Ishikawa (cell line): ENCODE data around the gene MED12L.

ENCODE experiments used
- CEBPB ChIP-seq: IDR thresholded peaks from 2 replicates; pipeline ENCODE4 v1.6.1; 2012
- CREB1 ChIP-seq: IDR thresholded peaks from 2 replicates; pipeline ENCODE4 v1.6.1; 2012; ENCODE audit warnings: low read depth
- EGR1 ChIP-seq: IDR thresholded peaks from 2 replicates; pipeline ENCODE4 v1.6.1; 2012
- EP300 ChIP-seq: IDR thresholded peaks from 2 replicates; pipeline ENCODE4 v1.6.1; 2012; ENCODE audit warnings: borderline replicate concordance
- FOXM1 ChIP-seq: IDR thresholded peaks from 2 replicates; pipeline ENCODE4 v1.6.1; 2012; ENCODE audit warnings: low read depth, borderline replicate concordance
- NFIC ChIP-seq: IDR thresholded peaks from 2 replicates; pipeline ENCODE4 v1.6.1; 2012
- RAD21 ChIP-seq: IDR thresholded peaks from 2 replicates; pipeline ENCODE4 v1.6.1; 2012; ENCODE audit warnings: low read depth
- TAF1 ChIP-seq: IDR thresholded peaks from 2 replicates; pipeline ENCODE4 v1.6.1; 2012; ENCODE audit warnings: low read depth, mild to moderate bottlenecking
- TCF12 ChIP-seq: IDR thresholded peaks from 2 replicates; pipeline ENCODE4 v1.6.1; 2012; ENCODE audit warnings: low read depth
- TEAD4 ChIP-seq: IDR thresholded peaks from 2 replicates; pipeline ENCODE4 v1.6.1; 2012
- YY1 ChIP-seq: IDR thresholded peaks from 2 replicates; pipeline ENCODE4 v1.6.1; 2012; ENCODE audit warnings: low read depth
- ZBTB7A ChIP-seq: IDR thresholded peaks from 2 replicates; pipeline ENCODE4 v1.6.1; 2012; ENCODE audit warnings: low read depth
- TF ChIP-seq, protein P1 (sequence below): IDR thresholded peaks from 2 replicates; pipeline ENCODE4 v1.6.1; 2012
- TF ChIP-seq, protein P2 (sequence below): IDR thresholded peaks from 2 replicates; pipeline ENCODE4 v1.6.1; 2012
- TF ChIP-seq, protein P3 (sequence below): IDR thresholded peaks from 2 replicates; pipeline ENCODE4 v1.6.1; 2012; ENCODE audit warnings: low read depth, mild to moderate bottlenecking

MED12L gene

DNA sequence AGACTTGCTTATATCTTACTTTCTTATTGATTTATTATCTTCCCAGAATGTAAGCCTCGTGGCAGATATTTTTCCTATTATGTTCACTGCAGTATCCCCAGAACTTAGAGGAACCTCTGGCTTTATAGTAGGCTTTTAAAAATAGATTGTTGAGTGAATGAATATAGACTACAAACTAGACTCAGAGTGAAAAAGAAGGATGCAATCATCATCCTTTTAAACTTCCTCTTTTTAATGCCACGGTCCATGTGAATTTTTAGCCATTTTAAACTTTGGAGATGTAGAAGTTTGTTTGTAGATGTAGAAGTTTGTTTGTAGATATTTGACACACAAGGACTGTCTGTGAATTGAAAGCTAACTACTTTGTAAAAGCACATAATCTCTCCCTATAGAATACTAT lies 306.3 kb downstream of the MED12L start:
- TF ChIP-seq RAD21 = no peak
- no peak for TF ChIP-seq TCF12
- no peak for TF ChIP-seq ZBTB7A
- TF ChIP-seq, protein P1, sequence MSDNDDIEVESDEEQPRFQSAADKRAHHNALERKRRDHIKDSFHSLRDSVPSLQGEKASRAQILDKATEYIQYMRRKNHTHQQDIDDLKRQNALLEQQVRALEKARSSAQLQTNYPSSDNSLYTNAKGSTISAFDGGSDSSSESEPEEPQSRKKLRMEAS = no peak
- no peak for TF ChIP-seq CEBPB
- TF ChIP-seq CREB1 = no peak
- no peak for TF ChIP-seq YY1
- TF ChIP-seq TEAD4 = no peak
- TF ChIP-seq NFIC = no peak
- TF ChIP-seq, protein P2, sequence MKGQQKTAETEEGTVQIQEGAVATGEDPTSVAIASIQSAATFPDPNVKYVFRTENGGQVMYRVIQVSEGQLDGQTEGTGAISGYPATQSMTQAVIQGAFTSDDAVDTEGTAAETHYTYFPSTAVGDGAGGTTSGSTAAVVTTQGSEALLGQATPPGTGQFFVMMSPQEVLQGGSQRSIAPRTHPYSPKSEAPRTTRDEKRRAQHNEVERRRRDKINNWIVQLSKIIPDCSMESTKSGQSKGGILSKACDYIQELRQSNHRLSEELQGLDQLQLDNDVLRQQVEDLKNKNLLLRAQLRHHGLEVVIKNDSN = no peak
- TF ChIP-seq, protein P3, sequence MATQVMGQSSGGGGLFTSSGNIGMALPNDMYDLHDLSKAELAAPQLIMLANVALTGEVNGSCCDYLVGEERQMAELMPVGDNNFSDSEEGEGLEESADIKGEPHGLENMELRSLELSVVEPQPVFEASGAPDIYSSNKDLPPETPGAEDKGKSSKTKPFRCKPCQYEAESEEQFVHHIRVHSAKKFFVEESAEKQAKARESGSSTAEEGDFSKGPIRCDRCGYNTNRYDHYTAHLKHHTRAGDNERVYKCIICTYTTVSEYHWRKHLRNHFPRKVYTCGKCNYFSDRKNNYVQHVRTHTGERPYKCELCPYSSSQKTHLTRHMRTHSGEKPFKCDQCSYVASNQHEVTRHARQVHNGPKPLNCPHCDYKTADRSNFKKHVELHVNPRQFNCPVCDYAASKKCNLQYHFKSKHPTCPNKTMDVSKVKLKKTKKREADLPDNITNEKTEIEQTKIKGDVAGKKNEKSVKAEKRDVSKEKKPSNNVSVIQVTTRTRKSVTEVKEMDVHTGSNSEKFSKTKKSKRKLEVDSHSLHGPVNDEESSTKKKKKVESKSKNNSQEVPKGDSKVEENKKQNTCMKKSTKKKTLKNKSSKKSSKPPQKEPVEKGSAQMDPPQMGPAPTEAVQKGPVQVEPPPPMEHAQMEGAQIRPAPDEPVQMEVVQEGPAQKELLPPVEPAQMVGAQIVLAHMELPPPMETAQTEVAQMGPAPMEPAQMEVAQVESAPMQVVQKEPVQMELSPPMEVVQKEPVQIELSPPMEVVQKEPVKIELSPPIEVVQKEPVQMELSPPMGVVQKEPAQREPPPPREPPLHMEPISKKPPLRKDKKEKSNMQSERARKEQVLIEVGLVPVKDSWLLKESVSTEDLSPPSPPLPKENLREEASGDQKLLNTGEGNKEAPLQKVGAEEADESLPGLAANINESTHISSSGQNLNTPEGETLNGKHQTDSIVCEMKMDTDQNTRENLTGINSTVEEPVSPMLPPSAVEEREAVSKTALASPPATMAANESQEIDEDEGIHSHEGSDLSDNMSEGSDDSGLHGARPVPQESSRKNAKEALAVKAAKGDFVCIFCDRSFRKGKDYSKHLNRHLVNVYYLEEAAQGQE = no peak
- no peak for TF ChIP-seq TAF1
- TF ChIP-seq FOXM1 = no peak
- no peak for TF ChIP-seq EP300
- TF ChIP-seq EGR1 = no peak

DNA sequence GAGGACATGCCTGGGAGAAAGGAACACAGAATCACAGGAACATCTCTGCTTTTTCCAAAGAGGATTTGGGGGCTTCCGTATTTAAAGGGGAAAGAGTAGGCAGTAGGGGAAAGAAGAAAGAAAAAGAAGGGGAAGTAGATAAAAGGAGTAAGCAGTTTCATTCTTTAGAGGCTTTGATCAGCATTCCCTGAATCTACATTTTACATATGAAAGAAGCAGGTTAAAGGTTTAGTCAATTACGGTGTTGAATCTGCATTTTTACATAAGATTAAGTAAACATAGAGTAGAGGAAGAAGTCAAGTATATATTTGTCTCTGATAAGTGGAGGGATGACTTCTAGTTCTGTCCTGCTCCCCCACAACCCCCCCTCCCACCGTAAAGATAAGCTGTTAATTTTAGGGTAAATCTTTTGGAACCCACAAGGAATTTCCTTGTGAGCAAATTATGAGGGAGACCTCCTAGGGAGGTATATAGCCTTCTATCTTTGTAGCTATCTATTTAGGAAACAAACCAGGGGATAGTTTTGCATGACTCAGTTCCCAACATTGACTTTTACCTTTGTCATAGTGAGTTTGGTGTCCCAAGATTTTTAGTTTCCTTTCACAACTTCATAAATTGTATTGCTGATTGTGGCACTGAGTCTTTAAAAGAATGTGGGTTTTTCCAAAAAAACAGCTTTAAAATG lies 307.8 kb downstream of the MED12L start:
- TF ChIP-seq ZBTB7A (no peak), EP300 (no peak), FOXM1 (no peak), CEBPB (no peak), TCF12 (no peak), NFIC (no peak), TAF1 (no peak)
- TF ChIP-seq, protein P1 = no peak
- TF ChIP-seq, protein P2 = no peak

DNA sequence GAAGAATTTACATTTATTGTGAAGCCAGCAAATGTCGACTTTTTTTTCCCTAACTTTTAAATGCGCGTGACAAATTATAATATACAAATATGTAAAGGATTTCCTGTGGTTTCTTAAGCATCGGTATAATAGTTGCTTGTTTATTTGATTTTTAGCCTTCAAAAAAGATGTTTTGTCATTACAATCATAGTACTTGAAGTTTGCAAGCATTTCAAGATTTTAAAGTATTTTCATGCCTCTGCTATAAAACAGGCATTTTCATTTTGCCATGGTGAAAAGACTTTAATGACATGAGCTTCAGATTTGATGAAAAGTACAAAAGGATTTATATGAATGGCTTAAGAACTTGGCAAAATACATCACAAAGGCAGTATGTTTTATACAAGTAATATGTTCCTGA lies 308.5 kb downstream of the MED12L start:
- TF ChIP-seq, protein P2 = no peak
- no peak for TF ChIP-seq NFIC
- TF ChIP-seq, protein P3 = no peak
- TF ChIP-seq, protein P1 = no peak
- TF ChIP-seq RAD21 = no peak
- TF ChIP-seq YY1 = no peak
- no peak for TF ChIP-seq CEBPB
- TF ChIP-seq ZBTB7A = no peak
- no peak for TF ChIP-seq EP300

DNA sequence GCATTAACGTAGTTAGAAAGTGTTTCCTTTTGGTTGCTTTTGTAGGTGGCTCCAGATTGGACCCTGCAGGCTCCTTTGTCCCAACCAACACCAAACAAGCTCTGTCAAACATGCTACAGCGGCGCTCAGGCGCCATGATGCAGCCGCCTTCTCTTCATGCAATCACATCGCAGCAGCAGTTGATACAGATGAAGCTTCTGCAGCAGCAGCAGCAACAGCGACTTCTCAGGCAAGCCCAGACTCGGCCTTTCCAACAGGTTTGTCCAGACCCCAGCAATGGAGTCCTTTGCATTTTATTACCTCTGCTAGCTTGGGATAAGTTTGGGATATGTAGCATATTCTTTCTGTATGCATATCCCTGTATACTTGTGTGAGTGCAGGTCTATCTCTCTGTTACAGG lies 309.1 kb downstream of the MED12L start:
- TF ChIP-seq, protein P2 = no peak
- TF ChIP-seq CREB1 = no peak

DNA sequence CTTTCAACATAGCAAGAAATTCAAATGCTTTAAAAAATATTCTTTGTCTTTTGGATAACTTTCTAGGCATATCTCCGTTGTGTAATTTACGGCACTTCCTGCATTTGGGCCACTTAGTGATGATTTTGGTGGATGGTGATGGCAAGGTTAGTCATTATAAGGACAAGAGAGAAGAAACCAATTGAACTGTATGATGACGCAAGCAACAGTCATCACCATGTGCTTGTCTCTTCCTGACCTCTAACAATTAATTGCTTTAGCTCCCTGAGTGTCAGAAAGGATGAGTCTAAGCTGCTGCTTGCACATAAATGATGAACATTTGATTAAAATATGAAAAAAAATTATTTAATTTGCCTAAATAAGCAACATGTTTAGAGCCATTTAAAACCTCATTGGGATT lies 310.3 kb downstream of the MED12L start:
- TF ChIP-seq TAF1 = no peak
- TF ChIP-seq, protein P3 = no peak
- TF ChIP-seq TCF12 = no peak
- no peak for TF ChIP-seq YY1
- TF ChIP-seq RAD21 = no peak
- no peak for TF ChIP-seq FOXM1
- no peak for TF ChIP-seq TEAD4
- TF ChIP-seq CREB1 = no peak
- TF ChIP-seq, protein P1 = no peak
- TF ChIP-seq, protein P2 = no peak
- TF ChIP-seq CEBPB = no peak
- no peak for TF ChIP-seq EP300
- TF ChIP-seq ZBTB7A = no peak
- no peak for TF ChIP-seq NFIC
- no peak for TF ChIP-seq EGR1
